NCI-H2196 (cell line): ENCODE results near the gene PKMYT1.
A peak's percentile ranks its signal among the peaks of the same experiment; 100 is the strongest.
"Not testable (repeated sequence)": the region's sequence is repeated elsewhere in the genome, so short reads cannot be mapped to it uniquely, and the experiment has no call there.

Experiments used
- DNase-seq: peaks from one replicate; lab custom pipeline; 2025; ENCODE audit not compliant: unreplicated experiment; lab: John Stamatoyannopoulos, UW

PKMYT1 gene

GRCh38 chr16:2962334-2963073, 17.7 kb downstream of the PKMYT1 start:
- no peak for DNase-seq

GRCh38 chr16:2960183-2961010, 19.8 kb downstream of the PKMYT1 start:
- DNase-seq: no peak

GRCh38 chr16:2959206-2959605, 21.0 kb downstream of the PKMYT1 start:
- no peak for DNase-seq

- DNase-seq: no peak
Observed at GRCh38 chr16:2956579-2956956, 23.7 kb downstream of the PKMYT1 start.

GRCh38 chr16:2955779-2956578, 24.3 kb downstream of the PKMYT1 start:
- no peak for DNase-seq

GRCh38 chr16:2955438-2955778, 24.8 kb downstream of the PKMYT1 start:
- DNase-seq: no peak

GRCh38 chr16:2954656-2955381, 25.4 kb downstream of the PKMYT1 start:
- DNase-seq: no peak

- DNase-seq: no peak
Observed at GRCh38 chr16:2953706-2954627, 26.3 kb downstream of the PKMYT1 start.

- DNase-seq: peak; percentile 38
Observed at GRCh38 chr16:2952679-2953078, 27.6 kb downstream of the PKMYT1 start.

GRCh38 chr16:2950773-2951172, 29.5 kb downstream of the PKMYT1 start:
- DNase-seq: no peak

- DNase-seq: no peak
Observed at GRCh38 chr16:2950353-2950724, 29.9 kb downstream of the PKMYT1 start.

GRCh38 chr16:2949705-2950352, 30.4 kb downstream of the PKMYT1 start:
- no peak for DNase-seq

GRCh38 chr16:2948807-2949704, 31.2 kb downstream of the PKMYT1 start:
- DNase-seq: no peak

GRCh38 chr16:2946649-2947048, 33.6 kb downstream of the PKMYT1 start:
- no peak for DNase-seq

- not testable (repeated sequence) for DNase-seq
Observed at GRCh38 chr16:2943716-2944115, 36.5 kb downstream of the PKMYT1 start.

GRCh38 chr16:2942045-2942444, 38.2 kb downstream of the PKMYT1 start:
- DNase-seq: no peak

GRCh38 chr16:2939968-2940367, 40.3 kb downstream of the PKMYT1 start:
- no peak for DNase-seq

- no peak for DNase-seq
Observed at GRCh38 chr16:2938206-2938605, 42.0 kb downstream of the PKMYT1 start.
